Prostate gland (tissue), 2 donors: ENCODE data around the gene IRS1.

Experiments used
- CTCF ChIP-seq, 4 experiments: fragments of 200-600 bp in 2 of 4; fragments of 450-650 bp in 2 of 4; sonication (generic) in 2 of 4; IDR thresholded peaks; 1 replicate in 3 of 4; 2 replicates in 1 of 4; pipeline ENCODE4 v1.5.1; 2016 to 2019; ENCODE audit warnings: antibody characterized with exemption in 4 of 4, mild to moderate bottlenecking in 2 of 4, moderate library complexity in 2 of 4
- POLR2A ChIP-seq: fragments of 450-650 bp; IDR thresholded peaks from one replicate; pipeline ENCODE4 v1.6.1; 2016; ENCODE audit warnings: antibody characterized with exemption, mild to moderate bottlenecking

DNA sequence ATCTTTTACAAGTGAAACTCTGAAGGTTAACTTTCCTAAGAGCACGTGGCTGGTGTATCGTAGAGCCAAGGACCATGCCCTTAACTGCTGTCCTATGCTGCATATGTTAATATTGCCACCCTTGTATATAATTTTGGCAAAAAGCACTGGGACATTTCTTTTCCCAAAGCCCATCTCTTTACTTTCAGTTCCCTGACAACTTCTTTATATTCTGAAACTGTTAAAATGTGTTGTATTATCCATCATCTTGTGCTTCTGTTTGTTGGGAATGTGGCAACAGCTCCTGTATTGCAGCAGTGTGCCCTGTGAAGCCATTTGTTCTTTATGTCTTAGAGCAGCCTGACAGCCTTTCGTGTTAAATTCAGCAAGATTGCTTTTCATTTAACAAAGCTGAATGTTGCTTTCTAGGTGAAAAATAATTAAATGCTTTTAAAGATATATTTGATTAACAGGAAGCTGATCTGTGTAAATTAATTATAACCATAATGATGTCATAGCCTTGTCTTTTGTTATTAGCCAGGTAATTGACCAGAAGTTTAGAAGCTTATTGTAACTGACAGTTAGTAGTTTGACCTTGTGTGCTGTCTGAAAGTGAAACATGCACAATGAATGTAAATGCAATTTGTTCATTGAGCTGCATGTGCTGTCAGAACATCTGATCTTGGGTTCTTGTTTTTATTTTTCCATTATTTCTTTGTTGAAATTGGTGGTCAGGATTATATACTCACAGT lies 45.9 kb upstream of the IRS1 start:
- no peak for TF ChIP-seq POLR2A
- TF ChIP-seq CTCF (IDR thresholded peaks at IDR 0.05): no peak
